Activated CD4-positive, alpha-beta T cell treated with anti-CD3 and anti-CD28 coated beads, Interleukin-2, amount 10 ng/mL, durations not matched to agents 7 days and 5 days (primary cell): ENCODE results near the gene CENPB. TPM values are rescaled to one million over a fixed set of nuclear protein-coding genes. Genes with fewer than 3 reads are reported as not detected.
A peak's percentile ranks its signal among the peaks of the same experiment; 100 is the strongest.

ENCODE experiments used
- CTCF ChIA-PET: fragments of 350-600 bp; sonication (Branson Sonifier 250); formaldehyde crosslinking; loops from one replicate; lab custom pipeline; 2021; ENCODE audit warnings: antibody characterized with exemption; lab: Charles Lee
- POLR2A ChIA-PET: fragments of 350-600 bp; sonication (Branson Sonifier 250); formaldehyde crosslinking; loops from one replicate; lab custom pipeline; 2021; ENCODE audit warnings: antibody characterized with exemption; lab: Charles Lee
- DNase-seq: peaks from one replicate; pipeline ENCODE4 v3.0.0-alpha.2; 2020
- H3K27ac Mint-ChIP-seq: one replicate; pipeline ENCODE4 v1.8.0; 2021; ENCODE audit warnings: mild to moderate bottlenecking, moderate library complexity, mixed read lengths
- H3K27me3 Mint-ChIP-seq: one replicate; pipeline ENCODE4 v1.8.0; 2021; ENCODE audit warnings: mixed read lengths
- H3K36me3 Mint-ChIP-seq: one replicate; pipeline ENCODE4 v1.8.0; 2021; ENCODE audit warnings: low read depth, mixed read lengths
- H3K4me1 Mint-ChIP-seq: one replicate; pipeline ENCODE4 v1.8.0; 2021; ENCODE audit warnings: mixed read lengths
- H3K4me3 Mint-ChIP-seq: one replicate; pipeline ENCODE4 v1.8.0; 2021; ENCODE audit warnings: mild to moderate bottlenecking, moderate library complexity, mixed read lengths
- H3K9me3 Mint-ChIP-seq: one replicate; pipeline ENCODE4 v1.8.0; 2021; ENCODE audit warnings: mixed read lengths
- total RNA-seq, 2 experiments: library from RNA; stranded (reverse); gene quantifications; one replicate each; pipeline ENCODE4 v1.2.3, GENCODE V29; 2021

Gene CENPB
- total RNA-seq, 2 experiments from 2014 or later: 77.8 to 85.6 TPM

- H3K9me3 Mint-ChIP-seq: no peaks in the 10 kb centered on the region
- peak overlapping the region; percentile 92 for H3K27ac Mint-ChIP-seq
- peaks cover 61% of the 10 kb centered on the region for H3K4me1 Mint-ChIP-seq
- peak overlapping the region; percentile 81 for H3K4me3 Mint-ChIP-seq
- no peak for DNase-seq
- H3K36me3 Mint-ChIP-seq: peaks cover 12% of the 10 kb centered on the region
- CTCF ChIA-PET: interaction anchor here (0.7 to 11.7 kb wide), 16 partner anchors 8 to 254 kb away, joined by 3 to 94 read pairs (median 4); partner anchors contain the start of genes ADISSP, CDC25B and CENPB
- POLR2A ChIA-PET: interaction anchor here (1.5 kb wide), 1 partner anchor 33 kb away, joined by 5 read pairs; the partner anchor contains the start of gene CENPB
- no peaks in the 10 kb centered on the region for H3K27me3 Mint-ChIP-seq
Observed at GRCh38 chr20:3819411-3820047, 33.0 kb upstream of the CENPB start.

GRCh38 chr20:3818155-3819151 lies 31.9 kb upstream of the CENPB start:
- POLR2A ChIA-PET: no interaction called here
- CTCF ChIA-PET: interaction anchor here (0.6 to 11.7 kb wide), 6 partner anchors 8 to 76 kb away, joined by 3 to 94 read pairs (median 3); partner anchors contain the start of gene CENPB
- Mint-ChIP-seq H3K4me1 (peaks cover 68% of the 10 kb centered on the region), H3K4me3 (no peak overlapping the region), H3K36me3 (peaks cover 11% of the 10 kb centered on the region), H3K9me3 (no peaks in the 10 kb centered on the region), H3K27ac (peak overlapping the region; percentile 92), H3K27me3 (no peaks in the 10 kb centered on the region)
- peak; percentile 39 for DNase-seq

- POLR2A ChIA-PET: interaction anchor here (0.9 kb wide), 1 partner anchor 29 kb away, joined by 3 read pairs; the partner anchor contains the start of gene CENPB
- CTCF ChIA-PET: interaction anchor here (1.2 to 11.7 kb wide), 3 partner anchors 14 to 29 kb away, joined by 3 to 94 read pairs (median 20); partner anchors contain the start of genes CDC25B and CENPB
- H3K4me1 Mint-ChIP-seq: peaks cover 83% of the 10 kb centered on the region
- H3K27ac Mint-ChIP-seq: peak overlapping the region; percentile 95
- peak; percentile 69 for DNase-seq
- no peaks in the 10 kb centered on the region for H3K9me3 Mint-ChIP-seq
- H3K36me3 Mint-ChIP-seq: peaks cover 14% of the 10 kb centered on the region
- no peaks in the 10 kb centered on the region for H3K27me3 Mint-ChIP-seq
- peak overlapping the region; percentile 54 for H3K4me3 Mint-ChIP-seq
Observed at GRCh38 chr20:3815703-3816315, 29.3 kb upstream of the CENPB start.

- Mint-ChIP-seq H3K4me1 (peaks cover 89% of the 10 kb centered on the region), H3K27me3 (no peaks in the 10 kb centered on the region), H3K36me3 (peaks cover 14% of the 10 kb centered on the region), H3K9me3 (no peaks in the 10 kb centered on the region), H3K4me3 (no peak overlapping the region), H3K27ac (peak overlapping the region; percentile 95)
- ChIA-PET CTCF (interaction anchor here (0.6 to 11.7 kb wide), 5 partner anchors 13 to 28 kb away, joined by 3 to 94 read pairs (median 6); partner anchors contain the start of genes CDC25B and CENPB), POLR2A (no interaction called here)
- no peak for DNase-seq
Observed at GRCh38 chr20:3814928-3815495, 28.5 kb upstream of the CENPB start.

GRCh38 chr20:3813848-3814581 lies 27.5 kb upstream of the CENPB start:
- Mint-ChIP-seq H3K36me3 (peaks cover 14% of the 10 kb centered on the region), H3K9me3 (no peaks in the 10 kb centered on the region), H3K4me1 (peaks cover 83% of the 10 kb centered on the region), H3K27me3 (no peaks in the 10 kb centered on the region), H3K27ac (peak overlapping the region; percentile 97), H3K4me3 (no peak overlapping the region)
- ChIA-PET CTCF (interaction anchor here (0.6 to 11.7 kb wide), 9 partner anchors 12 to 372 kb away, joined by 3 to 94 read pairs (median 4); partner anchors contain the start of genes CDC25B and CENPB), POLR2A (no interaction called here)
- no peak for DNase-seq

GRCh38 chr20:3812975-3813847 lies 26.7 kb upstream of the CENPB start:
- Mint-ChIP-seq H3K27ac (peak overlapping the region; percentile 97), H3K4me3 (no peak overlapping the region), H3K4me1 (peaks cover 79% of the 10 kb centered on the region), H3K36me3 (peaks cover 18% of the 10 kb centered on the region), H3K9me3 (no peaks in the 10 kb centered on the region), H3K27me3 (no peaks in the 10 kb centered on the region)
- ChIA-PET CTCF (interaction anchor here (1.0 to 11.7 kb wide), 7 partner anchors 7 to 62 kb away, joined by 3 to 94 read pairs (median 4); partner anchors contain the start of genes AP5S1, CDC25B and CENPB), POLR2A (interaction anchor here (0.6 kb wide), 1 partner anchor 8 kb away, joined by 5 read pairs; no protein-coding TSS in a partner anchor)
- no peak for DNase-seq

- CTCF ChIA-PET: interaction anchor here (0.6 to 11.7 kb wide), 6 partner anchors 8 to 1275 kb away, joined by 3 to 94 read pairs (median 10); partner anchors contain the start of genes AP5S1, CDC25B and CENPB
- Mint-ChIP-seq H3K27me3 (no peaks in the 10 kb centered on the region), H3K27ac (peak overlapping the region; percentile 97), H3K4me3 (peak overlapping the region; percentile 76), H3K4me1 (peaks cover 81% of the 10 kb centered on the region), H3K9me3 (no peaks in the 10 kb centered on the region), H3K36me3 (peaks cover 20% of the 10 kb centered on the region)
- DNase-seq: no peak
- POLR2A ChIA-PET: no interaction called here
Observed at GRCh38 chr20:3812259-3812681, 25.7 kb upstream of the CENPB start.

- Mint-ChIP-seq H3K9me3 (no peaks in the 10 kb centered on the region), H3K36me3 (peaks cover 25% of the 10 kb centered on the region), H3K4me3 (peak overlapping the region; percentile 76), H3K27me3 (no peaks in the 10 kb centered on the region), H3K4me1 (peaks cover 83% of the 10 kb centered on the region), H3K27ac (peak overlapping the region; percentile 97)
- POLR2A ChIA-PET: no interaction called here
- CTCF ChIA-PET: interaction anchor here (0.6 to 11.7 kb wide), 9 partner anchors 9 to 1276 kb away, joined by 3 to 94 read pairs (median 3); partner anchors contain the start of genes AP5S1, CDC25B and CENPB
- peak; percentile 91 for DNase-seq
Observed at GRCh38 chr20:3811467-3812258, 25.1 kb upstream of the CENPB start.

GRCh38 chr20:3808544-3808943 lies 22.0 kb upstream of the CENPB start:
- H3K4me3 Mint-ChIP-seq: no peak overlapping the region
- POLR2A ChIA-PET: no interaction called here
- H3K4me1 Mint-ChIP-seq: peaks cover 83% of the 10 kb centered on the region
- H3K9me3 Mint-ChIP-seq: no peaks in the 10 kb centered on the region
- H3K36me3 Mint-ChIP-seq: peaks cover 49% of the 10 kb centered on the region
- H3K27ac Mint-ChIP-seq: no peak overlapping the region
- no peak for DNase-seq
- CTCF ChIA-PET: no interaction called here
- no peaks in the 10 kb centered on the region for H3K27me3 Mint-ChIP-seq

GRCh38 chr20:3804781-3805180 lies 18.2 kb upstream of the CENPB start:
- H3K27me3 Mint-ChIP-seq: no peaks in the 10 kb centered on the region
- POLR2A ChIA-PET: interaction anchor here (0.5 kb wide), 1 partner anchor 1749 kb away, joined by 3 read pairs; no protein-coding TSS in a partner anchor
- no peak for DNase-seq
- CTCF ChIA-PET: interaction anchor here (0.9 to 8.3 kb wide), 2 partner anchors 9 to 11 kb away, joined by 6 to 94 read pairs; partner anchors contain the start of genes AP5S1 and CDC25B
- H3K4me1 Mint-ChIP-seq: peaks cover 83% of the 10 kb centered on the region
- H3K36me3 Mint-ChIP-seq: peaks cover 75% of the 10 kb centered on the region
- no peaks in the 10 kb centered on the region for H3K9me3 Mint-ChIP-seq
- H3K27ac Mint-ChIP-seq: peak overlapping the region; percentile 61
- H3K4me3 Mint-ChIP-seq: no peak overlapping the region
